K562 (cell line): ENCODE measurements around the gene COQ7. TPM values are rescaled to one million over a fixed set of nuclear protein-coding genes. Genes with fewer than 3 reads are reported as not detected.

Experiments
- HMGN3 ChIP-seq: IDR thresholded peaks from 2 replicates; pipeline ENCODE4 v1.6.1; 2011; ENCODE audit warnings: borderline replicate concordance, low read depth, mild to moderate bottlenecking, mixed read lengths, low read length; ENCODE audit not compliant: insufficient read length; ENCODE audit errors: extremely low read depth
- NCOA1 ChIP-seq: fragments of 450-650 bp; IDR thresholded peaks from 2 replicates; pipeline ENCODE4 v1.6.1; 2016; ENCODE audit warnings: low read depth
- PCBP1 ChIP-seq: fragments of 200-400 bp; formaldehyde crosslinking; IDR thresholded peaks from 2 replicates; pipeline ENCODE4 v1.6.1; 2018; ENCODE audit warnings: mild to moderate bottlenecking, low read depth, low read length; ENCODE audit not compliant: poor library complexity, severe bottlenecking
- RBBP5 ChIP-seq: fragments of 200-600 bp; sonication (generic); IDR thresholded peaks from 2 replicates; pipeline ENCODE4 v1.6.1; 2012; ENCODE audit warnings: borderline replicate concordance, mild to moderate bottlenecking, low read length, control low read depth, inconsistent platforms; ENCODE audit not compliant: insufficient read depth, poor library complexity, severe bottlenecking
- ZBTB8A ChIP-seq: fragments of 450-650 bp; IDR thresholded peaks from 2 replicates; pipeline ENCODE4 v1.6.1; 2018; ENCODE audit warnings: mild to moderate bottlenecking, moderate library complexity; ENCODE audit not compliant: partially characterized antibody
- ZFX ChIP-seq: sonication (generic); formaldehyde crosslinking; IDR thresholded peaks from 2 replicates; pipeline ENCODE4 v1.8.0; 2022; ENCODE audit warnings: mild to moderate bottlenecking, missing genetic modification reagents, moderate library complexity
- polyA plus RNA-seq, 8 experiments: library from polyadenylated mRNA; depleted of rRNA in 4 of 8; stranded (reverse) in 5 of 8; unstranded in 3 of 8; fragments of >200 nt; fragmentation: Nextera tagmentation in 2 of 8; fragmentation: Illumina TruSeq in 1 of 8; extraction: Ambion mirVana in 2 of 8; extraction: Trizol in 1 of 8; gene quantifications; 2 replicates each; pipeline versions ENCODE4 v1.2.1 to v1.2.3, GENCODE V29; 2011 to 2014; ENCODE audit warnings: inconsistent platforms in 1 of 8, missing spikeins in 1 of 8
- total RNA-seq, 7 experiments: library from RNA; depleted of rRNA in 6 of 7; stranded (reverse); fragments of >200 nt in 6 of 7; fragmentation: Illumina TruSeq in 2 of 7; extraction: Trizol in 2 of 7; gene quantifications; 2 replicates each; pipeline versions ENCODE4 v1.2.1 to v1.2.3, GENCODE V29; 2011 to 2021; ENCODE audit warnings: low replicate concordance in 1 of 7
- TF ChIP-seq, protein P1 (sequence below): fragments of 150-350 bp; conservative IDR thresholded peaks from 2 replicates; pipeline ENCODE4 v1.6.1; 2014; ENCODE audit warnings: low read length
- TF ChIP-seq, protein P2 (sequence below), 2 experiments: IDR thresholded peaks in 1 of 2; conservative IDR thresholded peaks in 1 of 2; 2 replicates each; pipeline ENCODE4 v1.6.1; 2016; ENCODE audit warnings: low read depth in 2 of 2, mild to moderate bottlenecking in 1 of 2, missing compliant biosample characterization in 1 of 2, missing genetic modification characterization in 1 of 2, moderate library complexity in 1 of 2
- TF ChIP-seq, protein P3 (sequence below): fragments of 450-650 bp; IDR thresholded peaks from 2 replicates; pipeline ENCODE4 v1.6.1; 2018; ENCODE audit not compliant: partially characterized antibody
- TF ChIP-seq, protein P4 (sequence below): fragments of 250-450 bp; sonication (Bioruptor Pico); IDR thresholded peaks from 2 replicates; pipeline ENCODE4 v1.5.0; 2021; ENCODE audit warnings: mild to moderate bottlenecking, moderate library complexity

The COQ7 gene
- total and polyA plus RNA-seq, 9 of the 15 experiments (the other 6 are each of a cell fraction or from before 2014, with no cell fraction given), result 2.3 to 26.1 (median 15.2) TPM

DNA sequence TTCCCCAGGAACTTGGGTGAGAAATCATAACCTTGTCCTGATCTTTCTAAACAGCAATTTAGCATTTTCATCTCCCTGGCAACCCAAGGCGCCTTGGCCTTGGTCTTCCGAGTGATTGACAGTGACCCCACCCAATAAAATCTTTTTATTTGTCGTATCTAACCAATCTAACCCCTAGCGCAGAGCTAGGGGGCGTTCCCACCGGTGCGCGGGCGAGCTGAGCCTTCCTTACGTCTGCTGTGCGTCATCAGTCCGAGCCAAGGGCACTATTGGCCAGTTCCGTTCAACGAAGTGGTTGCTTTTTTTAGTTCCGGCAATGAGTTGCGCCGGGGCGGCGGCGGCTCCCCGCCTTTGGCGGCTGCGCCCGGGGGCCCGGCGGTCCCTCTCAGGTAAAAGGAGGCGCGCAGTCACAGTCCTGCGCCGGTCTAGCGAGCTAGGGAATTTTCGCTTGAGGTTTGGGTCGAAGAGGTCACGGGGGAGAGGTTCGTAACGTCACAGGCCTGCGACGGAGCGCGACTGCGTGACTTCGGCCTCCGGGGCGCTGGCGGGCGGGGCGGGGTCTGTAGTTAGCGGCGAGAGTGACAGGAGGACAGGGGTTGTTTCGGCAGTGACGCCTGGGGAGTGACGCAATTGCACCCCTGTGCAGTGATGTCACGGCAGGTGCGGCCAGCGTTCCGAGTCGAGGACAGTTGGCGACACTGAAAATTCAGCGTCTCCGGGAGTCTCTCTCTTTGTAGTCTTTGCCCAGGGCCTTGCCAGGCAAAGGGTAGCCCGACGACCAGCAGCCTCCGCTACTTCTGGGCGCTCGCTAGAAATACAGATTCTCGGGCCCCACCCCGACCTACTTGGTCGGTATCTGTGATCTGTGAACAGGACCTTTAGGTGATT, at the start of gene COQ7 (continued):
- TF ChIP-seq, protein P1, sequence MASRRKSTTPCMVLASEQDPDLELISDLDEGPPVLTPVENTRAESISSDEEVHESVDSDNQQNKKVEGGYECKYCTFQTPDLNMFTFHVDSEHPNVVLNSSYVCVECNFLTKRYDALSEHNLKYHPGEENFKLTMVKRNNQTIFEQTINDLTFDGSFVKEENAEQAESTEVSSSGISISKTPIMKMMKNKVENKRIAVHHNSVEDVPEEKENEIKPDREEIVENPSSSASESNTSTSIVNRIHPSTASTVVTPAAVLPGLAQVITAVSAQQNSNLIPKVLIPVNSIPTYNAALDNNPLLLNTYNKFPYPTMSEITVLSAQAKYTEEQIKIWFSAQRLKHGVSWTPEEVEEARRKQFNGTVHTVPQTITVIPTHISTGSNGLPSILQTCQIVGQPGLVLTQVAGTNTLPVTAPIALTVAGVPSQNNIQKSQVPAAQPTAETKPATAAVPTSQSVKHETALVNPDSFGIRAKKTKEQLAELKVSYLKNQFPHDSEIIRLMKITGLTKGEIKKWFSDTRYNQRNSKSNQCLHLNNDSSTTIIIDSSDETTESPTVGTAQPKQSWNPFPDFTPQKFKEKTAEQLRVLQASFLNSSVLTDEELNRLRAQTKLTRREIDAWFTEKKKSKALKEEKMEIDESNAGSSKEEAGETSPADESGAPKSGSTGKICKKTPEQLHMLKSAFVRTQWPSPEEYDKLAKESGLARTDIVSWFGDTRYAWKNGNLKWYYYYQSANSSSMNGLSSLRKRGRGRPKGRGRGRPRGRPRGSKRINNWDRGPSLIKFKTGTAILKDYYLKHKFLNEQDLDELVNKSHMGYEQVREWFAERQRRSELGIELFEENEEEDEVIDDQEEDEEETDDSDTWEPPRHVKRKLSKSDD, result 0 out of 2 replicates have a peak, but pooled peaks have one; percentile 67
- TF ChIP-seq, protein P2, sequence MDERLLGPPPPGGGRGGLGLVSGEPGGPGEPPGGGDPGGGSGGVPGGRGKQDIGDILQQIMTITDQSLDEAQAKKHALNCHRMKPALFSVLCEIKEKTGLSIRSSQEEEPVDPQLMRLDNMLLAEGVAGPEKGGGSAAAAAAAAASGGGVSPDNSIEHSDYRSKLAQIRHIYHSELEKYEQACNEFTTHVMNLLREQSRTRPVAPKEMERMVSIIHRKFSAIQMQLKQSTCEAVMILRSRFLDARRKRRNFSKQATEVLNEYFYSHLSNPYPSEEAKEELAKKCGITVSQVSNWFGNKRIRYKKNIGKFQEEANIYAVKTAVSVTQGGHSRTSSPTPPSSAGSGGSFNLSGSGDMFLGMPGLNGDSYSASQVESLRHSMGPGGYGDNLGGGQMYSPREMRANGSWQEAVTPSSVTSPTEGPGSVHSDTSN (CRISPR knock-in tag; IDR thresholded peaks at IDR 0.05; ENCODE audit: low read depth), result peak; percentile 90
- TF ChIP-seq, protein P2 (tag; conservative IDR thresholded peaks at IDR 0.05; ENCODE audit: low read depth), result peak; percentile 99
- TF ChIP-seq RBBP5 (peak; percentile 81), NCOA1 (peak; percentile 97), PCBP1 (no peak), ZBTB8A (no peak), ZFX (peak; percentile 64; the same call in 1 of the 2 replicates), HMGN3 (peak; percentile 84)
- TF ChIP-seq, protein P3, sequence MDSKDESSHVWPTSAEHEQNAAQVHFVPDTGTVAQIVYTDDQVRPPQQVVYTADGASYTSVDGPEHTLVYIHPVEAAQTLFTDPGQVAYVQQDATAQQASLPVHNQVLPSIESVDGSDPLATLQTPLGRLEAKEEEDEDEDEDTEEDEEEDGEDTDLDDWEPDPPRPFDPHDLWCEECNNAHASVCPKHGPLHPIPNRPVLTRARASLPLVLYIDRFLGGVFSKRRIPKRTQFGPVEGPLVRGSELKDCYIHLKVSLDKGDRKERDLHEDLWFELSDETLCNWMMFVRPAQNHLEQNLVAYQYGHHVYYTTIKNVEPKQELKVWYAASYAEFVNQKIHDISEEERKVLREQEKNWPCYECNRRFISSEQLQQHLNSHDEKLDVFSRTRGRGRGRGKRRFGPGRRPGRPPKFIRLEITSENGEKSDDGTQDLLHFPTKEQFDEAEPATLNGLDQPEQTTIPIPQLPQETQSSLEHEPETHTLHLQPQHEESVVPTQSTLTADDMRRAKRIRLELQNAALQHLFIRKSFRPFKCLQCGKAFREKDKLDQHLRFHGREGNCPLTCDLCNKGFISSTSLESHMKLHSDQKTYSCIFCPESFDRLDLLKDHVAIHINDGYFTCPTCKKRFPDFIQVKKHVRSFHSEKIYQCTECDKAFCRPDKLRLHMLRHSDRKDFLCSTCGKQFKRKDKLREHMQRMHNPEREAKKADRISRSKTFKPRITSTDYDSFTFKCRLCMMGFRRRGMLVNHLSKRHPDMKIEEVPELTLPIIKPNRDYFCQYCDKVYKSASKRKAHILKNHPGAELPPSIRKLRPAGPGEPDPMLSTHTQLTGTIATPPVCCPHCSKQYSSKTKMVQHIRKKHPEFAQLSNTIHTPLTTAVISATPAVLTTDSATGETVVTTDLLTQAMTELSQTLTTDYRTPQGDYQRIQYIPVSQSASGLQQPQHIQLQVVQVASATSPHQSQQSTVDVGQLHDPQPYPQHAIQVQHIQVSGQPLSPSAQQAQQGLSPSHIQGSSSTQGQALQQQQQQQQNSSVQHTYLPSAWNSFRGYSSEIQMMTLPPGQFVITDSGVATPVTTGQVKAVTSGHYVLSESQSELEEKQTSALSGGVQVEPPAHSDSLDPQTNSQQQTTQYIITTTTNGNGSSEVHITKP, result no peak
- TF ChIP-seq, protein P4, sequence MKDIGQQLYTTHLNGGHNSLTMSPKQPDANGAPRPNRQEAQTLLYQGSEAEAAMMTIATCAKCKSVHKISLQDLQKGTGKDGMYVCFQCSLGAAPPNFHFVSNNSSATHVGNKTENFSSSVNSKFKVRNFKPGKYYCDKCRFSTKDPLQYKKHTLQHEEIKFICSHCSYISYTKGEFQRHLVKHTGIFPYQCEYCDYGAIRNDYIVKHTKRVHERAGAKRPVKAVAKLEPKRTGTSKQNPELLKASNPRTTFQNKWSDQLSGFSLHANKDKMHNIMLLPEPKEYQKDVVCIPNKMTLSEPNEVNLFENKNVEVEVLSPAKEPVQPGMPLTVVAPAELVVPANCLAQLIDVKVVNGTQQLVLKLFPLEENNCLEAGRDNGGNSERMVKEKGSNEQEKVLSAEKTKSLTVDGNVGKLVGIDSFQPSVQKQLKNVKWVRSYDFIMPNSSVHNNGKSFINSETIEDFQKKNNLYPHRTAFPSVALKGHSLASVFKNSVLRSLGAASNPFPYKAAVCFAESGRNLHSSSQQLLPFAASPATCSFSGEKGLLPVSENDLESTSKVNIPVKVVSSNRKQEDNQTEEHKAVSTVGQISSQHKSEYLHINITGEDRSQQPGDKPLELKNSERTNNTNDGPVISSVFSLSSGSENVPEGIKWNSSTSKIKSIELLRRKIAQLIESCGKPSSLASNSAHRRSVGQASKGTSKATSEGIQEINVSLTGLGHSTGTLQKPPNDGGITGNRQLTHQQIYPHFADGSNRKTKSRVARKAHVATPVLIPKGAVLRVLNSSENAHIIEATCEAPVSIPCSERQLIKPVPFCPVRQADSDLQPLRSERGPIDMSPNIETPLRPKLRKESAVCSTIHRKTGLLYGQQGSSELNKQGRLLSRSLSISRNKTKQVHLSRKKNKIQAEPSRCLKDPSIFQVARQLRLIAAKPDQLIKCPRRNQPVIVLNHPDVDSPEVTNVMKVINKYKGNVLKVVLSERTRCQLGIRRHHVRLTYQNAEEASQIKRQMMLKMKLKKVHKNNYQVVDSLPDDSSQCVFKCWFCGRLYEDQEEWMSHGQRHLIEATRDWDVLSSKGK (CRISPR knock-in tag), result no peak
